ENCODE results near the gene TRERF1. TPM values are rescaled to one million over a fixed set of nuclear protein-coding genes. Genes with fewer than 3 reads are reported as not detected.

Gene TRERF1
- total RNA-seq, 1 donor from 2014 or later, result 8.3 TPM

DNA sequence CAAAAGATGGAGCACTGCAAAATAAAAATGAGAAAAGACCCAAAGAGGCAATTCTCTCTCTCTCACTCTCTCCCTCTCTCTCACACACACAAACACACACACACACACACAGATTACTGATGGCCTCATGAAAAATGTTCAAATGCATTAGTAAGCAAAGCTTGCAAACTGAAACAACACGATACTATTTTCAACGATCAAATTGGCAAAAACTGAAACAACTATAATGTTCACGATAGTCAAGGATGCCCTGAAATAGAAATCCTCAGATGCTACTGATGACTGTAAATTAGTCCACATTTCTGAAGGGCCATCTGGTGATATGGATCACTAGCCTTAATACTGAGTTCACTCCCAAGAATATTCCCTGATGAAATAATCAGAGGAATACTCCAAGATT is 100.8 kb downstream of the TRERF1 start:
- no peak overlapping the region for H3K4me3 ChIP-seq
- no peaks in the 10 kb centered on the region for H3F3A ChIP-seq (ENCODE audit: low read depth)
- no peak overlapping the region for H3K4me2 ChIP-seq
- peaks cover 2% of the 10 kb centered on the region for H3K36me3 Mint-ChIP-seq
- no peaks in the 10 kb centered on the region for H3K79me2 ChIP-seq (ENCODE audit: low read depth)
- no peak for DNase-seq (ENCODE audit: low spot score)
- H4K20me1 ChIP-seq (ENCODE audit: low read depth), result peaks cover 8% of the 10 kb centered on the region
- H3K36me3 ChIP-seq, result no peaks in the 10 kb centered on the region
- H3K27ac ChIP-seq, result no peak overlapping the region
- peaks cover 2% of the 10 kb centered on the region for H3K4me1 Mint-ChIP-seq
- H3K27me3 Mint-ChIP-seq (ENCODE audit: insufficient read depth, low read depth), result peaks cover 2% of the 10 kb centered on the region
- H2AFZ ChIP-seq (replicated peaks), result no peak overlapping the region
- H3K9me3 Mint-ChIP-seq, result no peaks in the 10 kb centered on the region
- no peak overlapping the region for H3K27ac Mint-ChIP-seq
- no peaks in the 10 kb centered on the region for H3K27me3 ChIP-seq
- H3K4me1 ChIP-seq, result no peaks in the 10 kb centered on the region
- no peak overlapping the region for H3K9ac ChIP-seq
- H3K9me3 ChIP-seq (ENCODE audit: low read depth), result no peaks in the 10 kb centered on the region
- TF ChIP-seq, protein P1, sequence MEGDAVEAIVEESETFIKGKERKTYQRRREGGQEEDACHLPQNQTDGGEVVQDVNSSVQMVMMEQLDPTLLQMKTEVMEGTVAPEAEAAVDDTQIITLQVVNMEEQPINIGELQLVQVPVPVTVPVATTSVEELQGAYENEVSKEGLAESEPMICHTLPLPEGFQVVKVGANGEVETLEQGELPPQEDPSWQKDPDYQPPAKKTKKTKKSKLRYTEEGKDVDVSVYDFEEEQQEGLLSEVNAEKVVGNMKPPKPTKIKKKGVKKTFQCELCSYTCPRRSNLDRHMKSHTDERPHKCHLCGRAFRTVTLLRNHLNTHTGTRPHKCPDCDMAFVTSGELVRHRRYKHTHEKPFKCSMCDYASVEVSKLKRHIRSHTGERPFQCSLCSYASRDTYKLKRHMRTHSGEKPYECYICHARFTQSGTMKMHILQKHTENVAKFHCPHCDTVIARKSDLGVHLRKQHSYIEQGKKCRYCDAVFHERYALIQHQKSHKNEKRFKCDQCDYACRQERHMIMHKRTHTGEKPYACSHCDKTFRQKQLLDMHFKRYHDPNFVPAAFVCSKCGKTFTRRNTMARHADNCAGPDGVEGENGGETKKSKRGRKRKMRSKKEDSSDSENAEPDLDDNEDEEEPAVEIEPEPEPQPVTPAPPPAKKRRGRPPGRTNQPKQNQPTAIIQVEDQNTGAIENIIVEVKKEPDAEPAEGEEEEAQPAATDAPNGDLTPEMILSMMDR (IDR thresholded peaks at IDR 0.05), result no peak
- TF ChIP-seq EZH2phosphoT487 (IDR thresholded peaks at IDR 0.05) (no peak), EZH2 (IDR thresholded peaks at IDR 0.05) (no peak)
- no peak overlapping the region for H3K4me3 Mint-ChIP-seq

DNA sequence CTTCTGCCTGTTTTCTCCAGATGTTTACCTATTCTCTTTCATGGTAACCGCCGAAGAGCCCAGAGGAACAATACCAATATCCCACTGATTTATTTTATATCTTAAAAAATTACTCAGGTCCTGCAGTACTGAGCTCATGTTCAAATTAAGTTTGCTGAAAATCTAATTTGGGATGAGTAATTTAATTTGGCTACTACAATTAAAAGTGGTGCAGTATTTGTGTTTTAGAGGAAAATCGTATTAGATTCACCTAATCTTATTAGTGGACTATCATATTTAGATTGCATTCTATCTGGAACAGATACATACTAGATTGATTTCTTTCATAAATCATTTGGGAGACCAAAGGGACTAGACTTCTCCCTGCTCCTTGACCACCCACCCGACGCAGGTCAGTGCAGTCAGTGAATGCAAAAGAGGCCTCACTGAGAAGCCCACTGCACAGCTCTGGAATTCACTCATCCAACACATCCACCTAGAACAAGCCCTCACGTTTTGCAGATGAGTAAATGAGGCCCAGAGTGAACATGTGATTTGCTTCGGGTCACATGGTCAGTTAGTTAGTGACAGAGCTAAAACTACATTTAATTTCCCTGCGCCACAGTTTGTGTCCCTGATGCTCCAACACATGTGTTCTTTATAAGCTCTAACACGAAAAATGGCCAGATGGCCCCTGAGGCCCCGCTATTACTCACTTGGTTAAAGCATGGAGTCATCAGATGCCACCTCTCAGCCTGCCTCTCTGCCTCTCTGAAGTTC is 101.8 kb downstream of the TRERF1 start:
- Mint-ChIP-seq H3K9me3 (no peaks in the 10 kb centered on the region), H3K4me1 (peaks cover 5% of the 10 kb centered on the region), H3K27me3 (ENCODE audit: insufficient read depth, low read depth) (peaks cover 2% of the 10 kb centered on the region), H3K27ac (no peak overlapping the region), H3K4me3 (no peak overlapping the region), H3K36me3 (peaks cover 2% of the 10 kb centered on the region)
- Histone ChIP-seq H3K4me2 (no peak overlapping the region), H3K36me3 (no peaks in the 10 kb centered on the region), H2AFZ (replicated peaks) (no peak overlapping the region), H3K4me1 (no peaks in the 10 kb centered on the region), H3K27ac (no peak overlapping the region), H4K20me1 (ENCODE audit: low read depth) (peaks cover 16% of the 10 kb centered on the region), H3K27me3 (no peaks in the 10 kb centered on the region), H3K9ac (no peak overlapping the region), H3K79me2 (ENCODE audit: low read depth) (no peaks in the 10 kb centered on the region), H3K4me3 (no peak overlapping the region), H3F3A (ENCODE audit: low read depth) (peaks cover 3% of the 10 kb centered on the region), H3K9me3 (ENCODE audit: low read depth) (no peaks in the 10 kb centered on the region)
- TF ChIP-seq EZH2phosphoT487 (IDR thresholded peaks at IDR 0.05) (no peak), EZH2 (IDR thresholded peaks at IDR 0.05) (no peak)
- TF ChIP-seq, protein P1 (IDR thresholded peaks at IDR 0.05), result no peak
- no peak for DNase-seq (ENCODE audit: low spot score)

DNA sequence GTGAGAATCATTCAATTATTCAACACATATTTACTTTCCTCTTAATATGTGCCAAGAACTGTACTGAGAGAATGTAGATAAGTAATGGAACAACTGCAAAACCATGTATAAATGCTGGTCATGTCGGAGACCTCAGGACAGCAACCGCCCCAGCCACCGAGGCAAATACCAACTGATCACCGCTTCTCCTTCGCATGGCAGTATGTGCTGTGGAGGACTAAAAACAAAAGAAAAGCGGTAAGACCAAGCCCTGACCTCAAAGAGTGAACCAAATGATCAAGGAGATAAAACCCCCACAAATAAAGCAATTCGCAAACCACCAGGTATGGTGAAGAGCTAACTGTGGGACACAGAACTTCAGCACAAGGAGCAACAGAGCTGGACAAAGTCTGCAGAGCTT is 104.3 kb downstream of the TRERF1 start:
- no peaks in the 10 kb centered on the region for H3K27me3 Mint-ChIP-seq (ENCODE audit: insufficient read depth, low read depth)
- H3K4me1 Mint-ChIP-seq, result peaks cover 5% of the 10 kb centered on the region
- Histone ChIP-seq H3K27me3 (no peaks in the 10 kb centered on the region), H3K4me3 (no peak overlapping the region), H3K4me1 (no peaks in the 10 kb centered on the region), H3K79me2 (ENCODE audit: low read depth) (no peaks in the 10 kb centered on the region), H2AFZ (replicated peaks) (no peak overlapping the region), H3K9me3 (ENCODE audit: low read depth) (no peaks in the 10 kb centered on the region), H3K4me2 (no peak overlapping the region), H4K20me1 (ENCODE audit: low read depth) (peaks cover 21% of the 10 kb centered on the region), H3K9ac (no peak overlapping the region), H3F3A (ENCODE audit: low read depth) (peaks cover 3% of the 10 kb centered on the region), H3K27ac (no peak overlapping the region), H3K36me3 (no peaks in the 10 kb centered on the region)
- H3K36me3 Mint-ChIP-seq, result peaks cover 2% of the 10 kb centered on the region
- TF ChIP-seq EZH2 (IDR thresholded peaks at IDR 0.05) (no peak), EZH2phosphoT487 (IDR thresholded peaks at IDR 0.05) (no peak)
- TF ChIP-seq, protein P1 (IDR thresholded peaks at IDR 0.05), result no peak
- DNase-seq (ENCODE audit: low spot score), result no peak
- no peak overlapping the region for H3K27ac Mint-ChIP-seq
- no peak overlapping the region for H3K4me3 Mint-ChIP-seq
- no peaks in the 10 kb centered on the region for H3K9me3 Mint-ChIP-seq
